Measurements from ENCODE around the gene IQGAP2.
"Not testable (repeated sequence)": the region's sequence is repeated elsewhere in the genome, so short reads cannot be mapped to it uniquely, and the experiment has no call there.

Gene IQGAP2

DNA sequence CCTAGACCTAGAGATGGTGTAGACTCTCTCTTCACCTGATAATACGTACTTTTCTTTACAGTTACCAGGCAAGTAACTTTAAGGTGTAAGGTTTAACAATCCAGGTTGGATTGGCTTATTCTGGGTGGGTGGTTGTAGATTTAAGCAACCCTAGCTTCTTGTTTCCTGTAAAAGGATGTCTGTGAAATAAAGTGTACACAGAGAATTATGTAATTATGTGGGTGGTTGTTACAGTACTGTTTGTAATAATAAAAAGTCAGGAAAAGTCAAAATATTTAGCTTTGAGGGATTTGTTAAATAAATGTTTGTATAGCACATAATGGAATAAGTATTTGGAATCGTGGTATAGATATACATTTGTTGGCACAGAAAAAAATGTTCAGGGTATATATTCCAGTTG lies 269.2 kb downstream of the IQGAP2 start:
- no peak for DNase-seq

DNA sequence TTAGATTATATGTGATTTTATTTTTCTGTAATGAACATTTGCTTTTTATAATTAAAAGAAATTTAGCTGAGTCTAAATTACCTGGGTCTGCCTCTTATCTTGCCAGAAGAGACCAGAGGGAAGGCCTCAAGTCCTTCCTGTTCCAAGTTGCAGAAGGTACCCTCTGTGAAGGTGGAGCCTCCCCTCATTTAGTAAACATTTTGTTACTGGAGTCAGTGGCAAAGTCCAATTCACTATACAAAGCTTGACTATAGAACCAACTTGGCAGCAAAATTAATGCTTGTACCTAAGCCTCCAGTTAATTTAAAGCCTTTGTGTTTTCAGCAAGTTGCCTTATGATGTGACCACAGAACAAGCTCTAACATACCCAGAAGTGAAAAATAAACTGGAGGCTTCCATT lies 270.0 kb downstream of the IQGAP2 start:
- DNase-seq, result no peak

DNA sequence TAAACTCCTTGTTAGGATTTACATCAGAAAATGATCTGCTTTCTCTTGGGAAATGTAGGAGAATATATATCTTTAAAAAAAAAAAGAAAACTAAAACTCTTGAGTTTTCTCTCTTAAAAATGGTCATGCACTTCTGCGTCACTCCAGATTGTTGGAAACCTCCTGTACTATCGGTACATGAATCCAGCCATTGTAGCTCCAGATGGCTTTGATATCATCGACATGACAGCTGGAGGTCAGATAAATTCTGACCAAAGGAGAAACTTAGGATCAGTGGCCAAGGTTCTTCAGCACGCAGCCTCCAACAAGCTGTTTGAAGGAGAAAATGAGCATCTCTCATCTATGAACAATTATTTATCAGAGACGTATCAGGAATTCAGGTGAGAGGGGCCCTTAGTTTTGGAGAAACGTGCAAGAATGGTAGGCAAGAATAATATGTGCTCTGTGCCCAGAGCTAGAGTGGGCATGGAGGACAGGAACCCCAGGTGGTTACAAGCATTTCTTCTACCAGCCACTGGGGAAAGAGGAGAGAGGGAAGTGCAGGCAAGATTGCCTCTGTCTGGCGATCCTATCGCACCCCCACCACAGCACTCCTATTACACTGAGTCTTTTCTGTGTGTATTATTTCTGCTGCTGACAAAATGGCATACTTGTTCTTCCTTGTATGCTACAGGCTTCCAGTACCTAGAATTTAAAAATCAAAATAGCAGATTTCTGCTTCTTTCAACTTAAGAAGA lies 271.4 kb downstream of the IQGAP2 start:
- no peak for DNase-seq

DNA sequence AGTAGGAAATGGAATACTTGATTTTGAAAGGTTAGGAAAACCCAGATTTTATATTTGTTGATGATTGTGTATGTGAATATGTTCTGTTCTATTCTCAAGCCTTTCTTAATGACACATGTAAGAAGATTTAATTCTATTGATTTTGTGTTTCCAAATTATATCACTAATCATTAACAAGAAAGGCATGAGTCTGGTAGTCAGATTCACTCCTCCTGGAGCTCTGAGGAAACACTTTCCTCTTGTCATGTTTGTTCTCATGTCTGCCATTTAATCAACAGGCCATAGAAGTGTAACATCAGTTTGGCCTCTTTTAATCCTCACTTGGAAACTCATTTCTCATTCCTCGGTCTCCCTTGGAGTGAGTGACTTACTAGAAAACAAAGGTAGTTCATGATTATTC lies 272.3 kb downstream of the IQGAP2 start:
- DNase-seq, result no peak

DNA sequence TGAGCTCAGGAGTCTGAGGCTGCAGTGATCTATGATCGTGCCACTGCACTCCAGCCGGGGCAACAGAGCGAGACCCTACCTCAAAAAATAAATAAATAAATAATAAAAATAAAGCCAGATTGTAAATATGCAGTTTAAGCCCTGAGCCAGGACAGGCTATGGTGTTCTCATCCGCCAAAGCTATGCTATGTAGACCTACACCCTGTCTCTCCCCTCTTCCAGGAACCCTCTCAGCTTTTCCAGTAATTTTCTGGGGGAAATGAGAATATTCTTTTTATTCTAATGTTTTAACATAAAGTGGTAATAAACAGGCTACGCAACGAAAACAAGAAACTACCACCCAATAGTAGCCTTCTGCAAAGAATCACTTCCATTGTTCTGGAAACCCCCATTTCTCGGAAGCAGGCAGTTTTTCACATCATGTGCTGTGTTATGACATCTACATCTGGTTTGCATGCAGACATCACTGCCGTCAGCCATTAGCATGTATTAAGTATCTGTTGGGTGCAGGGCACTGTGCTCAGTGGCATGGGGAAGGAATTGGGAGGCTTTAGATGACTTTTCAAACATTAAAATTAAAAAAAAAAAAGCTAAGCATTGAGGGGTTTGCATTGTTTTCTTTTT lies 274.9 kb downstream of the IQGAP2 start:
- no peak for DNase-seq

GRCh38 chr5:76679231-76679630 lies 276.1 kb downstream of the IQGAP2 start:
- peak; percentile 31 for DNase-seq

GRCh38 chr5:76680826-76681225 lies 277.7 kb downstream of the IQGAP2 start:
- not testable (repeated sequence) for DNase-seq

- no peak for DNase-seq
These were observed 278.2 kb downstream of the IQGAP2 start for GRCh38 chr5:76681287-76681686.

GRCh38 chr5:76682387-76682786 lies 279.3 kb downstream of the IQGAP2 start:
- DNase-seq, result no peak

- no peak for DNase-seq
These were observed 281.0 kb downstream of the IQGAP2 start for GRCh38 chr5:76683816-76684731.

DNA sequence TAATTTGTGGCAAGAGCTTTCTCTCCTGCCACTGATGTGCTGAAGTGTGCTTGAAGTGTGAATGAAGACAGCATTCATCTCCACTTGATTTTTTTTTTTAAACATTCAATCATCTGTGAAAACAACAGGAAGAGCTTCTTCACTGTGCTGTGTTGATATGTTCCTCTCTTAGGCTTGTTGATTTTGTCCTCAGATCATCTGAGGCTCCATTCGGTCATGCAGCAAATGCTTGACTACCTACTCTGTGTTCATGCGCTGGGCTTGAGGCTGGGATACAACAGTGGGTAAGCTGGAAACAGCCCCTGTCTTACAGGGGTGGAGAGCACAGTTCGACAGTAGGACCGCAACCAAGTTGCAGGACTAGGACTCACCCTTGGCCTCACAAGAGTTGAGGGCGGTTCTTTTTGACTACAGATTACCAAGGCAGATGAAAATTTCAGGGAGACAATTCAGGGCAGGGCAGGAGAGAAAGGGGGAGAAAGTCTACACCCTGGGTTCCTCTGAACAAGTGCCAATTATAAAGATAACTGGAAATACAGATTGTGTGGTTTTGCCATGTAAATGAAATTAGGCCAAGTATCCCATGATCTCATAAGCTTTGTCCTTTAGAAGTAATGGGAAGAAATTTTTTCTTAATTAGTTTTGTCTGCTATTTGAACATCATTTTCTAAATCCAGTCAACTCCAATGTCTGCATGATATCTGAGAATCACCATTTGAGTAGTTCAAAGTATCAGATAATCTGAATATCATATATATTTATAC lies 281.9 kb downstream of the IQGAP2 start:
- no peak for DNase-seq

- DNase-seq, result no peak
These were observed 282.6 kb downstream of the IQGAP2 start for GRCh38 chr5:76685704-76686103.

GRCh38 chr5:76688212-76688611 lies 285.1 kb downstream of the IQGAP2 start:
- DNase-seq, result no peak

GRCh38 chr5:76688836-76689235 lies 285.8 kb downstream of the IQGAP2 start:
- DNase-seq, result peak; percentile 74

- DNase-seq, result peak; percentile 99
These were observed 286.4 kb downstream of the IQGAP2 start for GRCh38 chr5:76689321-76690036.

GRCh38 chr5:76690037-76690679 lies 287.1 kb downstream of the IQGAP2 start:
- peak; percentile 8 for DNase-seq

DNA sequence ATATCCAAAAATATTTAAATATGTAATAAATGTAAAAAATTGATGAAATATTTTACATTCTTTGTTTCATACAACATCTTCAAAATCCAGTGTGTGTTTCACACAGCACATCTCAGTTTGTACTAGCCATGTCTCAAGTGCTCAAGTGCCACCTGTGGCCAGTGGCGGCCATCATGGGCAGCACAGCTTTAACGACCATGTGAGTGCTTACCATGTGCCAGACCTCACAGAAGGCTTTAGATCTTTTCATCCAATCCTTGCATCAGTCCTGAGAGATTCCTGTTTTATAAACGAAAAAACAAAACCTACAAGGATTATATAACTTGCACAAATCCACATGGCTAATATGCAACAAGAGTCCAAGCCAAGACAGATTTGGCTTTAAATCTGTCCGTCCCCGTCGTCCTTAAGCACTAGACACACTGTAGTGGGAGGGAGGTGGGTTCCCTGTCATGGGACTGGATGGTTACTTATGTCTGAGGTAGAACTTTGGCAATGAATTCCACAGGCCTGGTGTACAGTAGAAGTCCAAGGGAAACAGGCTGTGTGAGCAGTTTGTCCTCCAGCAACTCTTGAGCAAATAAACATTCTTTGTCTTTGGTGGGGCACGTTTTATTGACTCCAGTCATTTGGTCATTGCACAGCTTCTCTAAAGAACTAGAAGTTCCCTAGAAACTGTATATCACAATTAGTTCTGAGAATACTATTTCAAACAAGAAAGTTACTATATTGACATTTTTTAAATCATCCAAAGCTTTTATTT lies 287.8 kb downstream of the IQGAP2 start:
- peak; percentile 50 for DNase-seq

- peak; percentile 75 for DNase-seq
These were observed 288.6 kb downstream of the IQGAP2 start for GRCh38 chr5:76691467-76692273.

DNA sequence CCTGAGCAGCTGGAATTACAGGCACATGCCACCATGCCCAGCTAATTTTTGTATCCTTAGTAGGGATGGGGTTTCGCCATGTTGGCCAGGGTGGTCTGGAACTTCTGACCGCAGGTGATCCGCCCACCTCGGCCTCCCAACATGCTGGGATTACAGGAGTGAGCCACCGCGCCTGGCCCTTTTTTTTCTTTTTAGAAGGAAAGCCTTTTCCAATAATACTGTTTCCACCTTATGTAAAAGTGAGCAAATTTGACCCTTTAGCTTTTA lies 289.1 kb downstream of the IQGAP2 start:
- DNase-seq, result no peak

DNA sequence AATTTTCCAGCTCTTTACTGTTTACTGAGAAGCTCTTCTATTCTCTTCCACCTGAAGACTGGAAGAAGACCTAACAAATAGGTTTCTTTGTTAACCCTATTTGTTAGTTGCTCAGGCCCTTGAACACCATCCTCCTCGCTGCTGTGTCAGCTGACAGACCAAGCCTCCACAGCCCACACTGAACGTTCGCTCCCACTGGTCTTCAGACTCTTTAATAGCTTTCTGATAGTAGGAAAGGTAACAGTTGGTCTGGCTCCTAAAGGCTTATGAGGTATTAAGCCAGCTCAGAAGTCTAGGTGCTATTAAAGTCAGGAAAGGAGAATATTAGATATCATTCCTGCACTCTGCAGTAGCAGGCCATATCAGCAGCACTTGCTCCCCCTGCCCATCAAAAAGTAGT lies 289.6 kb downstream of the IQGAP2 start:
- no peak for DNase-seq

All from HCEC 1CT (cell line).